Measurements from ENCODE around the gene HAPLN2.

- TF ChIP-seq, protein P1, sequence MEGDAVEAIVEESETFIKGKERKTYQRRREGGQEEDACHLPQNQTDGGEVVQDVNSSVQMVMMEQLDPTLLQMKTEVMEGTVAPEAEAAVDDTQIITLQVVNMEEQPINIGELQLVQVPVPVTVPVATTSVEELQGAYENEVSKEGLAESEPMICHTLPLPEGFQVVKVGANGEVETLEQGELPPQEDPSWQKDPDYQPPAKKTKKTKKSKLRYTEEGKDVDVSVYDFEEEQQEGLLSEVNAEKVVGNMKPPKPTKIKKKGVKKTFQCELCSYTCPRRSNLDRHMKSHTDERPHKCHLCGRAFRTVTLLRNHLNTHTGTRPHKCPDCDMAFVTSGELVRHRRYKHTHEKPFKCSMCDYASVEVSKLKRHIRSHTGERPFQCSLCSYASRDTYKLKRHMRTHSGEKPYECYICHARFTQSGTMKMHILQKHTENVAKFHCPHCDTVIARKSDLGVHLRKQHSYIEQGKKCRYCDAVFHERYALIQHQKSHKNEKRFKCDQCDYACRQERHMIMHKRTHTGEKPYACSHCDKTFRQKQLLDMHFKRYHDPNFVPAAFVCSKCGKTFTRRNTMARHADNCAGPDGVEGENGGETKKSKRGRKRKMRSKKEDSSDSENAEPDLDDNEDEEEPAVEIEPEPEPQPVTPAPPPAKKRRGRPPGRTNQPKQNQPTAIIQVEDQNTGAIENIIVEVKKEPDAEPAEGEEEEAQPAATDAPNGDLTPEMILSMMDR (IDR thresholded peaks at IDR 0.05) = no peak
- TF ChIP-seq ZNF281 (CRISPR knock-in tag; IDR thresholded peaks at IDR 0.05) = no peak
- no peak for TF ChIP-seq FOXK1 (CRISPR knock-in tag; IDR thresholded peaks at IDR 0.05)
Observed at GRCh38 chr1:156658496-156658895, 39.3 kb downstream of the HAPLN2 start.
